DMS153 (cell line): ENCODE results near the gene TCF4.

Experiments used
- DNase-seq: peaks from one replicate; lab custom pipeline; 2025; lab: John Stamatoyannopoulos, UW

The TCF4 gene

GRCh38 chr18:55384551-55385275 lies 203.3 kb downstream of the TCF4 start:
- DNase-seq = no peak

- DNase-seq = no peak
These were observed 203.9 kb downstream of the TCF4 start for GRCh38 chr18:55384115-55384514.

- DNase-seq = no peak
These were observed 205.7 kb downstream of the TCF4 start for GRCh38 chr18:55382277-55382805.

- DNase-seq = no peak
These were observed 206.7 kb downstream of the TCF4 start for GRCh38 chr18:55381277-55381676.

- DNase-seq = no peak
These were observed 207.4 kb downstream of the TCF4 start for GRCh38 chr18:55380589-55380988.

GRCh38 chr18:55376387-55376786 lies 211.6 kb downstream of the TCF4 start:
- no peak for DNase-seq

GRCh38 chr18:55375930-55376329 lies 212.1 kb downstream of the TCF4 start:
- no peak for DNase-seq

GRCh38 chr18:55374741-55375140 lies 213.3 kb downstream of the TCF4 start:
- no peak for DNase-seq

- DNase-seq = no peak
These were observed 215.8 kb downstream of the TCF4 start for GRCh38 chr18:55372209-55372608.

GRCh38 chr18:55370936-55371335 lies 217.1 kb downstream of the TCF4 start:
- no peak for DNase-seq

GRCh38 chr18:55369346-55369745 lies 218.6 kb downstream of the TCF4 start:
- no peak for DNase-seq

GRCh38 chr18:55365342-55365741 lies 222.7 kb downstream of the TCF4 start:
- no peak for DNase-seq

GRCh38 chr18:55362303-55362702 lies 225.7 kb downstream of the TCF4 start:
- no peak for DNase-seq

GRCh38 chr18:55361492-55362250 lies 226.3 kb downstream of the TCF4 start:
- no peak for DNase-seq

- no peak for DNase-seq
These were observed 227.9 kb downstream of the TCF4 start for GRCh38 chr18:55360061-55360460.

- DNase-seq = no peak
These were observed 231.2 kb downstream of the TCF4 start for GRCh38 chr18:55356815-55357214.

- no peak for DNase-seq
These were observed 232.8 kb downstream of the TCF4 start for GRCh38 chr18:55355223-55355622.

GRCh38 chr18:55354795-55355194 lies 233.2 kb downstream of the TCF4 start:
- no peak for DNase-seq

- no peak for DNase-seq
These were observed 234.2 kb downstream of the TCF4 start for GRCh38 chr18:55353806-55354205.

- DNase-seq = no peak
These were observed 234.6 kb downstream of the TCF4 start for GRCh38 chr18:55353391-55353790.

- DNase-seq = no peak
These were observed 235.8 kb downstream of the TCF4 start for GRCh38 chr18:55351980-55352714.

- DNase-seq = no peak
These were observed 236.7 kb downstream of the TCF4 start for GRCh38 chr18:55351241-55351691.

- DNase-seq = no peak
These were observed 238.3 kb downstream of the TCF4 start for GRCh38 chr18:55349685-55350084.
